ENCODE results near the gene MAGI1.
"Not testable (repeated sequence)": the region's sequence is repeated elsewhere in the genome, so short reads cannot be mapped to it uniquely, and the experiment has no call there.

Gene MAGI1

GRCh38 chr3:65587650-65588439 is 450.9 kb downstream of the MAGI1 start:
- DNase-seq (ENCODE audit: low spot score) = no peak

DNA sequence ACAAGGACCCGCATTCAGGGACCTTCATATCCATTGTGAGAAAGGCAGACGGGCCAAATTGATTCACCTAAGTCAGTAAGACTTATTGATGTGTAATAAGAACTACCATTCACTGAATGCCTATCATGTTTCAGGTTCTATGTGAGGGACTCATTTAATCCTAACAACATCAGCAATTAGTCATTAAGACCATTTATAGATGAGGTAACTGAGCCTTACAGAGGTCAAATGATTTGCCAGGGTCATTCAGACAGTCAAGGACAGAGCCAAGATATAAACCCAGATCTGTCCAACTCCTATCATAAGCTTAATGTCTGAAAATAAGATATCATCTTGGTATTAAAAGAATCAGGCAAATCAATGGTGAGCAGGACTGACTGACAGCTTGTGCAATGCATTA is 453.8 kb downstream of the MAGI1 start:
- no peak for DNase-seq (ENCODE audit: low spot score)

GRCh38 chr3:65584002-65584401 is 454.7 kb downstream of the MAGI1 start:
- no peak for DNase-seq (ENCODE audit: low spot score)

GRCh38 chr3:65583188-65583587 is 455.5 kb downstream of the MAGI1 start:
- no peak for DNase-seq (ENCODE audit: low spot score)

GRCh38 chr3:65582012-65582717 is 456.6 kb downstream of the MAGI1 start:
- no peak for DNase-seq (ENCODE audit: low spot score)

- no peak for DNase-seq (ENCODE audit: low spot score)
Observed at GRCh38 chr3:65581313-65581712, 457.4 kb downstream of the MAGI1 start.

- no peak for DNase-seq (ENCODE audit: low spot score)
Observed at GRCh38 chr3:65578861-65579260, 459.9 kb downstream of the MAGI1 start.

GRCh38 chr3:65577843-65578430 is 460.8 kb downstream of the MAGI1 start:
- no peak for DNase-seq (ENCODE audit: low spot score)

- no peak for DNase-seq (ENCODE audit: low spot score)
Observed at GRCh38 chr3:65576966-65577365, 461.8 kb downstream of the MAGI1 start.

DNA sequence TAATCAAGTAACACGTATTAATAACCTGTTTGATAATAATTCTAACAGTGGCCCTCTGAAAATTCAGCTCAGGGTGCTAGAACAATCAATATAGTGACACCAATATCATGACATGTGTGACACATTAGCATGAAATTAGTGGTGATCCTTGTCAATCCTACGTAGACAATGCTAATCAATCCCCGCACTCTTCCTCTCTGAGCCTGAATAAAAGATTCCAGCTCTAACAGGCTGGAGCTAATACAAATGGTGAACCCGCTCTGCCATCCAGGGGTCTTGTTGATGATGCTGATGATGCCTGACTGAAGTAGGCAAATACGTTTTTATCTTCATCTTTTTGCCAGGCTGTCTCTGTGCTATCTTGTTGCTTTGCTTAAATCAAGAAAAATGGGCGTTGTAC is 462.5 kb downstream of the MAGI1 start:
- DNase-seq (ENCODE audit: low spot score) = no peak

GRCh38 chr3:65575376-65575840 is 463.3 kb downstream of the MAGI1 start:
- no peak for DNase-seq (ENCODE audit: low spot score)

GRCh38 chr3:65573548-65574116 is 465.1 kb downstream of the MAGI1 start:
- DNase-seq (ENCODE audit: low spot score) = no peak

GRCh38 chr3:65572175-65572777 is 466.4 kb downstream of the MAGI1 start:
- DNase-seq (ENCODE audit: low spot score) = no peak

GRCh38 chr3:65569845-65570405 is 468.8 kb downstream of the MAGI1 start:
- DNase-seq (ENCODE audit: low spot score) = no peak

DNA sequence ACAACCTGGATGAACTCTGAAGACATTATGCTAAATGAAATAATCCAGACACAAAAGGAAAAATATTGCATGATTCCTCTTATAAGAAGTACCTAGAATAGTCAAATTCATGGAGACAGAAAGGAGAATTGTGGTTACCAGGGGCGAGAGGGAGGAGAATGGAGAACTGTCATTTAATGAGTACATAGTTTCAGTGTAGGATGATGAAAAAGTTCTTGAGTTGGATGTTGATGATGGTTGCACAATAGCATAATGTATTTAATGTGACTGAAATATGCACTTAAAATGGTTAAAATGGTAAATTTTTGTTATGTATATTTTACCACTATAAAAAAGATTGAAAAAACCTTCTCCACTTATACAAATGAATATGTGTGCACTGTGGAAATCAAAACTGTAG is 469.6 kb downstream of the MAGI1 start:
- DNase-seq (ENCODE audit: low spot score) = no peak

- DNase-seq (ENCODE audit: low spot score) = no peak
Observed at GRCh38 chr3:65568497-65568896, 470.2 kb downstream of the MAGI1 start.

DNA sequence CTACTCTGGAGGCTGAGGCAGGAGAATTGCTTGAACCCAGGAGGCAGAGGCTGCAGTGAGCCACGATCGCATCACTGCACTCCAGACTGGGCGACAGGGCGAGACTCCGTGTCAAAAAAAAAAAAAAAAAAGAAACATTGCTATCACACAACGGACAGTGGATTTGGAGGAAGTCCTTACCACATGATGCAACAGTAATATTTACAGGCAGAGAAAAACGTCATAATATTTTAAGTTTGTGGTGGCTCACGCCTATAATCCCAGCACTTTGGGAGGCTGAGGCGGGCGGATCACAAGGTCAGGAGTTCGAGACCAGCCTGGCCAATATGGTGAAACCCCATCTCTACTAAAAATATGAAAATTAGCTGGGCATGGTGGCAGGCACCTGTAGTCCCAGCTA is 473.0 kb downstream of the MAGI1 start:
- not testable (repeated sequence) for DNase-seq (ENCODE audit: low spot score)

GRCh38 chr3:65564483-65564882 is 474.2 kb downstream of the MAGI1 start:
- DNase-seq (ENCODE audit: low spot score) = no peak

GRCh38 chr3:65563861-65564260 is 474.9 kb downstream of the MAGI1 start:
- DNase-seq (ENCODE audit: low spot score) = no peak

DNA sequence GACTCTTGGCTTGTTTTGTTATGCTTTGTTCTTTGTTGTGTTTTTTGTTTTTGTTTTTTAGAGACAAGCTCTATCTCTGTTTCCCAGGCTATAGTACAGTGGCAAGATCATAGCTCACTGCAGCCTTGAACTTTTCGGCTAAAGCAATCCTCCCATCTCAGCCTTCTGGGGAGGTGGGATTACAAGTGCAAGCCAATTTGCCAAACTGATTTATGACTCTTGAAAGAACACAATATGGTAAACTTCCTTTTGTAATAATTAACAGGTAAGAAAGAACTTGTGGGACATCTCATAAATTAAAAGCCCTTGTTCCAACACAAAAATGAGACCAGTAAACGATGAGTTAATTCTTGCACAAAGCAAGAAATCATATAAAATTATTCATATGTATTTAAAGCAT is 476.3 kb downstream of the MAGI1 start:
- DNase-seq (ENCODE audit: low spot score) = no peak

- no peak for DNase-seq (ENCODE audit: low spot score)
Observed at GRCh38 chr3:65561617-65562016, 477.1 kb downstream of the MAGI1 start.

DNA sequence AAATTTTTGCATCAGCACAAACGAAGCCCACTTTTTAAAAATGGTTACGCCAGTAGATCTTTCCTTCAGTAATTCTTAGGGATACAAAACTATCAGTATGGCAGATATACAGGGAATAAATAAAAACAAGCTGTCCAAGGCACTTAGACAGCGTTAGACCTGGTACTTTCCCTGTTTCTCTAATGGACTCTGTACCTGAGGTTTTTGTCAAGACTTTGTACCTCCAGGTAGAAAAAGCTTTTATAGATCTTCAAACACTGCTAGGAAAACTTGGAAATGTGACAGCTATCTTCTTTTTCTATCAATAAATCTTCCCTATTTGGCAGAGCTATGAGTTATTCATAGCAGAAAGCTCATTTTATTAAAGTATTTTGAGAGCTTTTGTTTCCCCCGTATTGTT is 477.8 kb downstream of the MAGI1 start:
- DNase-seq (ENCODE audit: low spot score) = no peak

All from hematopoietic multipotent progenitor cell treated with erythropoietin and hydrocortisone succinate and interleukin-3 and kit ligand, for 17 days (in vitro differentiated cells).